GM12872 (cell line): Measurements from ENCODE around the gene KIAA1755.
A peak's percentile ranks its signal among the peaks of the same experiment; 100 is the strongest.

ENCODE experiments used
- TF ChIP-seq, protein P1 (sequence below): IDR thresholded peaks from 3 replicates; pipeline ENCODE4 v1.5.1; 2011; ENCODE audit warnings: low read depth, mild to moderate bottlenecking, low read length, moderate library complexity; ENCODE audit not compliant: insufficient read depth

Gene KIAA1755

GRCh38 chr20:38222923-38223742 is 37.4 kb downstream of the KIAA1755 start:
- TF ChIP-seq, protein P1, sequence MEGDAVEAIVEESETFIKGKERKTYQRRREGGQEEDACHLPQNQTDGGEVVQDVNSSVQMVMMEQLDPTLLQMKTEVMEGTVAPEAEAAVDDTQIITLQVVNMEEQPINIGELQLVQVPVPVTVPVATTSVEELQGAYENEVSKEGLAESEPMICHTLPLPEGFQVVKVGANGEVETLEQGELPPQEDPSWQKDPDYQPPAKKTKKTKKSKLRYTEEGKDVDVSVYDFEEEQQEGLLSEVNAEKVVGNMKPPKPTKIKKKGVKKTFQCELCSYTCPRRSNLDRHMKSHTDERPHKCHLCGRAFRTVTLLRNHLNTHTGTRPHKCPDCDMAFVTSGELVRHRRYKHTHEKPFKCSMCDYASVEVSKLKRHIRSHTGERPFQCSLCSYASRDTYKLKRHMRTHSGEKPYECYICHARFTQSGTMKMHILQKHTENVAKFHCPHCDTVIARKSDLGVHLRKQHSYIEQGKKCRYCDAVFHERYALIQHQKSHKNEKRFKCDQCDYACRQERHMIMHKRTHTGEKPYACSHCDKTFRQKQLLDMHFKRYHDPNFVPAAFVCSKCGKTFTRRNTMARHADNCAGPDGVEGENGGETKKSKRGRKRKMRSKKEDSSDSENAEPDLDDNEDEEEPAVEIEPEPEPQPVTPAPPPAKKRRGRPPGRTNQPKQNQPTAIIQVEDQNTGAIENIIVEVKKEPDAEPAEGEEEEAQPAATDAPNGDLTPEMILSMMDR: no peak

- TF ChIP-seq, protein P1: peak; percentile 98
These were observed 38.2 kb downstream of the KIAA1755 start for GRCh38 chr20:38222231-38222922.

- TF ChIP-seq, protein P1: peak; percentile 96
These were observed 39.4 kb downstream of the KIAA1755 start for GRCh38 chr20:38221119-38221589.

DNA sequence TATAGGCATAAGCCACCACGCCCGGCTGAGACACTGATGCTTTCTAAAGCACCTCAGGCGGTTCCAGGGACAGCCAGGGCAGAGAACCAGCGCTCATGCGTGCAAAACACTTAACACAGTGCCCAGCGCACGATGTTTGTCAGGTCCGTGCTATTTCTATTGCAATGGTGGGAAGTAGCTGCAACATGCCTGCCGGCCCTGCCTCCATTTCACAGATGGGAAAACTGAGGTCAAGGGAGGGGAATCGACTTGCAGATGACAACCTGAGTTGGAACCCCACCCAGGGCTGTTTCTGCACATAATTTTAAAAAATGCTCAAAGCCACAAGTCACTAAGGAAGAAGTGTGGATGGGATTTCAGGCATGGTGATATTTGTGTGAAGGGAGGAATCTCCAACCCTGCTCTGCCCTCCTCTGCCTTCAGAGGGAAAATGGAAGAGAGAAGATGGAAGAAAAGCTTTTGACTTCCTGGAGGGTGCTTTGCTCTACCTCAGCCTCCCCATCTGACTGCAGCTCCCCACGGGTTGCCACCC is 39.9 kb downstream of the KIAA1755 start:
- TF ChIP-seq, protein P1: no peak

DNA sequence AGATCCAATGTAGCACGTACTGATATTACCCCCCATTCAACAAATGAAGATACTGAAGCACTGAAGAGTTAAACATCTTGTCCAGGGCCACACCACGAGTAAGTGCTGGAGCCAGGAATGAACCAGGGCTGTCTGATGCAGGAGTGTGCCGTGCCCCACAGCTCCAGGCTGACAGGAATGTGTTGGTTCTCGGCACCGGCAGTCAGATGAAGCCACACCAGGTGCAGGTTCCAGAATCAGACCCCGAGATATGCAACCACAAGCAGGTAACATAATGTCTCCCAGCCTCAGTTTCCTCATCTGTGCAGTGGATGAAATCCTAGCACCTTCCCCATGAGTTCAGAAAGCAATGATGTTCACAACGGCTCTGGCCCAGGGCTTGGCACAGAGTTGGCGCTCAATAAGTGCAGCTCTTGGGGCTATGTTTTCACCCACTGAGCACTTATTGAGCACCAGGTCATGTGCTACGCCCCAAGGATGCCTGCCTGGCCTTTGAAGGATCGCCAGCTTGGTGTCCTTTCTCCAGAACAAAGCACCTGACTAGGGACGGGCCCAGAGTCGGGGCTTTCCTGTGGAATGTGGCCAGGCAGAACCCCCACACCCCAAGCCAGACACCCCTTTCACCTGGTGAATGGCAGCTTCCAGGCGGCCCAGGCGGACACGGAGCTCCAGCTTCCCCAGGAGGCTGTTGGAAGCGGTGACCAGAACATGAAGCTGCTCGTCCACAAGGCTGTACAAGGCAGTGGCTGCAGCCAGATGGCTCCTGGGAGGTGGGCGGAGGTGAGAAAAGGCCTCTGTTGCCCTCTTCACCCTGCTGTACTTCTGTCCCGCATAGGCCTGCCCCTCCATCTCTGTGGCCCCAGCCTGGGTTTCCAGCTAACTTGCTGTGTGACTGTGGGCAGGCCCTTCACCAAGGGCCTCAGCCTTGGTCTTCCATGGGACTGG is 41.3 kb downstream of the KIAA1755 start:
- TF ChIP-seq, protein P1: no peak

DNA sequence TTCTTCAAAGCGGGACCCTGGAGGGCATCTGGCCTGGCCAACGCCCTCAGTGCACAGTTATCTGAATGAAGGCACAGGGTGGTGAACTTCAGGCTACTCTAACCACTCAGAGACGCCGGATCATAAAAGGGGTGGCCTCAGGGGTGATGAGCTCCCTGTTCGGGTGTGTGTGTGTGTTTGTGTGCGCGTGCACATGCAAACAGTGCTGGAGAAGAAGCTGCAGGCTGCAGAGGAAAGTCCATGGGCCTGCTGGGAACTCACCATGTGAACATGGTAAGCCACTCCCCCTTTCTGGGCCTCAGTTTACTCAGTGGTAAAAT is 42.0 kb downstream of the KIAA1755 start:
- TF ChIP-seq, protein P1: no peak
